GM21515 (cell line): ENCODE data around the gene NBDY.

ENCODE experiments used
- ATAC-seq: cut with Tn5 transposase; IDR thresholded peaks from one replicate; pipeline ENCODE4 v1.9.1; 2021; ENCODE audit not compliant: unreplicated experiment

The NBDY gene

GRCh38 chrX:56784666-56785065, 55.6 kb downstream of the NBDY start:
- ATAC-seq = no peak

GRCh38 chrX:56785442-56785841, 56.4 kb downstream of the NBDY start:
- ATAC-seq = no peak

- no peak for ATAC-seq
Observed at GRCh38 chrX:56786889-56787733, 58.1 kb downstream of the NBDY start.

GRCh38 chrX:56787734-56788152, 58.7 kb downstream of the NBDY start:
- ATAC-seq = no peak

GRCh38 chrX:56788229-56788628, 59.2 kb downstream of the NBDY start:
- ATAC-seq = no peak

- no peak for ATAC-seq
Observed at GRCh38 chrX:56788717-56789122, 59.7 kb downstream of the NBDY start.

GRCh38 chrX:56789518-56790070, 60.6 kb downstream of the NBDY start:
- no peak for ATAC-seq

- ATAC-seq = no peak
Observed at GRCh38 chrX:56790778-56791177, 61.7 kb downstream of the NBDY start.

- ATAC-seq = no peak
Observed at GRCh38 chrX:56791456-56791855, 62.4 kb downstream of the NBDY start.

- ATAC-seq = no peak
Observed at GRCh38 chrX:56792270-56793111, 63.4 kb downstream of the NBDY start.

GRCh38 chrX:56793112-56793430, 64.0 kb downstream of the NBDY start:
- ATAC-seq = no peak

GRCh38 chrX:56793521-56794320, 64.7 kb downstream of the NBDY start:
- no peak for ATAC-seq

- no peak for ATAC-seq
Observed at GRCh38 chrX:56794404-56795230, 65.6 kb downstream of the NBDY start.

GRCh38 chrX:56795309-56795868, 66.3 kb downstream of the NBDY start:
- no peak for ATAC-seq

GRCh38 chrX:56796641-56797395, 67.8 kb downstream of the NBDY start:
- no peak for ATAC-seq

GRCh38 chrX:56797574-56798338, 68.7 kb downstream of the NBDY start:
- ATAC-seq = no peak

GRCh38 chrX:56798339-56798711, 69.3 kb downstream of the NBDY start:
- ATAC-seq = no peak
